MCF 10A (cell line): Measurements from ENCODE around the gene A1BG. TPM values are rescaled to one million over a fixed set of nuclear protein-coding genes. Genes with fewer than 3 reads are reported as not detected.

ENCODE experiments used
- BruUV-seq: library from RNA; stranded (reverse); fragments of 400-500 nt; replicated peaks from 2 replicates; lab custom pipeline; 2021; lab: Mats Ljungman, UMichigan
- CTCF ChIA-PET: fragments of 300-600 bp; sonication (Branson Sonifier 250); formaldehyde crosslinking; extraction: SDS; loops from one replicate; lab custom pipeline; 2021; ENCODE audit warnings: antibody characterized with exemption, inconsistent platforms; lab: Yijun Ruan, JAX
- POLR2A ChIA-PET: fragments of 300-600, 350-650 bp; sonication (Branson Sonifier 250); formaldehyde crosslinking; extraction: SDS; loops from one replicate; lab custom pipeline; 2020; ENCODE audit warnings: antibody characterized with exemption, inconsistent platforms; lab: Yijun Ruan, JAX
- DNase-seq: peaks from one replicate; pipeline ENCODE4 v3.0.0-alpha.2; 2018; ENCODE audit not compliant: unreplicated experiment
- H3K27ac Mint-ChIP-seq: one replicate; pipeline ENCODE4 v1.8.0; 2022; ENCODE audit warnings: mild to moderate bottlenecking, low read depth, mixed read lengths; ENCODE audit not compliant: unreplicated experiment
- H3K27me3 Mint-ChIP-seq: one replicate; pipeline ENCODE4 v1.8.0; 2022; ENCODE audit warnings: mixed read lengths; ENCODE audit not compliant: insufficient read depth, unreplicated experiment
- H3K36me3 Mint-ChIP-seq: one replicate; pipeline ENCODE4 v1.8.0; 2022; ENCODE audit warnings: mild to moderate bottlenecking, moderate library complexity, mixed read lengths; ENCODE audit not compliant: insufficient read depth, unreplicated experiment
- H3K4me1 Mint-ChIP-seq: one replicate; pipeline ENCODE4 v1.8.0; 2022; ENCODE audit warnings: mixed read lengths; ENCODE audit not compliant: insufficient read depth, unreplicated experiment
- H3K4me3 Mint-ChIP-seq: one replicate; pipeline ENCODE4 v1.8.0; 2022; ENCODE audit warnings: mild to moderate bottlenecking, moderate library complexity, mixed read lengths; ENCODE audit not compliant: unreplicated experiment
- H3K9me3 Mint-ChIP-seq: one replicate; pipeline ENCODE4 v1.8.0; 2022; ENCODE audit warnings: mixed read lengths; ENCODE audit not compliant: unreplicated experiment
- intact Hi-C: fragments of 100-400 bp; cut with micrococcal nuclease; formaldehyde crosslinking; loops from 2 replicates; pipeline ENCODE4 v1.14.1; 2022
- total RNA-seq: library from RNA; stranded (reverse); gene quantifications from 2 replicates; pipeline ENCODE4 v1.2.3, GENCODE V29; 2022
- TF ChIP-seq, protein P1 (sequence below): fragments of 200-600 bp; IDR thresholded peaks from one replicate; pipeline ENCODE4 v1.8.0; 2022; ENCODE audit warnings: antibody characterized with exemption, mild to moderate bottlenecking; ENCODE audit not compliant: unreplicated experiment

Gene A1BG
- total RNA-seq, 1 experiment from 2014 or later: 6.4 TPM

DNA sequence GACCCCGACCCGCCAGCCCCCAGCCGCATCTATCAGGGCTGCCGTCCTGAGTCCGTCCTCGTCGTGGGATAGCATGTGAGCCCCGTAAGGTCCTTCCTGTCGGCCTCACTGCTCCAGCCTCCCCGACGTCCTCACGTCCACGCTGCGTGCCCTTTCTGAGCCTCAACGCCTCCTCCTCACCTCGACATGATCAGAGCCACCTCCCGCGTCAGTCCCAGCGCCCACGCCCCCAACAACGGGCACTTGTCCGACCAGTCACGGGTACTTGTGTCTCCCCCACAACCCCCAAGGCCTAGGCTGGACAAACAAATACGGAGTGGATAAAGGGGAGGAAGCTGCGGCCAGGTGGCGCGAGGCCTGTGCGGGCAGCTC, 8.6 kb upstream of the A1BG start:
- TF ChIP-seq, protein P1, sequence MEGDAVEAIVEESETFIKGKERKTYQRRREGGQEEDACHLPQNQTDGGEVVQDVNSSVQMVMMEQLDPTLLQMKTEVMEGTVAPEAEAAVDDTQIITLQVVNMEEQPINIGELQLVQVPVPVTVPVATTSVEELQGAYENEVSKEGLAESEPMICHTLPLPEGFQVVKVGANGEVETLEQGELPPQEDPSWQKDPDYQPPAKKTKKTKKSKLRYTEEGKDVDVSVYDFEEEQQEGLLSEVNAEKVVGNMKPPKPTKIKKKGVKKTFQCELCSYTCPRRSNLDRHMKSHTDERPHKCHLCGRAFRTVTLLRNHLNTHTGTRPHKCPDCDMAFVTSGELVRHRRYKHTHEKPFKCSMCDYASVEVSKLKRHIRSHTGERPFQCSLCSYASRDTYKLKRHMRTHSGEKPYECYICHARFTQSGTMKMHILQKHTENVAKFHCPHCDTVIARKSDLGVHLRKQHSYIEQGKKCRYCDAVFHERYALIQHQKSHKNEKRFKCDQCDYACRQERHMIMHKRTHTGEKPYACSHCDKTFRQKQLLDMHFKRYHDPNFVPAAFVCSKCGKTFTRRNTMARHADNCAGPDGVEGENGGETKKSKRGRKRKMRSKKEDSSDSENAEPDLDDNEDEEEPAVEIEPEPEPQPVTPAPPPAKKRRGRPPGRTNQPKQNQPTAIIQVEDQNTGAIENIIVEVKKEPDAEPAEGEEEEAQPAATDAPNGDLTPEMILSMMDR: no peak
- Mint-ChIP-seq H3K27ac (peak overlapping the region; percentile 99), H3K36me3 (peaks cover 5% of the 10 kb centered on the region), H3K27me3 (no peaks in the 10 kb centered on the region), H3K9me3 (no peaks in the 10 kb centered on the region), H3K4me1 (peaks cover 5% of the 10 kb centered on the region), H3K4me3 (peak overlapping the region; percentile 99)
- DNase-seq: no peak
- intact Hi-C loops: loop anchor here (1.0 kb wide), 3 partner anchors 19 to 157 kb away; partner anchors contain the start of genes ZBTB45, ZNF837 and ZSCAN22
- POLR2A ChIA-PET: interaction anchor here (0.6 to 4.1 kb wide), 29 partner anchors 8 to 1419 kb away, joined by 3 to 55 read pairs (median 7); partner anchors contain the start of genes ERVK3-1, RPS5, ZBTB45 and ZNF324B
- no TSS peak for BruUV-seq
- CTCF ChIA-PET: interaction anchor here (1.2 to 2.6 kb wide), 2 partner anchors 12 to 44 kb away, joined by 3 to 11 read pairs; no protein-coding TSS in a partner anchor

DNA sequence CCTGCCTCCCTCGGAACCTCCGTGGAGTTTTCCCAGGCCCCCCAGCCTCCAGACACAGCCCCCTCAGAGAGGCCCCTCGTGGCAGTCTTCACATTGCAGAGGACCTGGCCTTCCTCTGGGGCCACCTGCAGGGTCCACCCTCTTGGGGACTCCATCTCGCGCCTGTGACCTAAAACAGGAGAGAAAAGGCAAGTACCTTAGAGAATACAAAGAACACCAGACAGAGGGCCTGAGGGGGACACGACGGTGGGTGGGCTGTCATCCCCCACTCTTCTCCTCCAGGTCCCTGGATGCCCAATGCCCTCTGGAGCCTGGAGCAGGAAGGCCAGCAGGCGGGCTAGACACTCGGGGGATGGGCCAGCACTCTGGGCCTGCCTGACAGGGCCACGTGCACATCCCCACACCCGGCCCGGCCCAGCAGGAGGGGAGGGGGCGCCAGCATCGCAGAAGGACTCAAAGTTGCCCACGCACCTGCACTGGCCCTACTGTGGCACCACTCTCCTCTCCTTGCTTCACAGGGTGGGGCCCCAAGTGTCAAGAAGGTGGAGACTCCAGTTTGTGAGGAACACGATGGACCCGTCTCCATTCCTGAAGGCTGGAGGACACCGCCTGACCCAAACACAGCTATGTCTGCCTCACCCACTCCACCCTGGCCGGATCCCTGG, 4.3 kb upstream of the A1BG start:
- BruUV-seq: no TSS peak
- TF ChIP-seq, protein P1: no peak
- CTCF ChIA-PET: no interaction called here
- Mint-ChIP-seq H3K27ac (no peak overlapping the region), H3K9me3 (no peaks in the 10 kb centered on the region), H3K4me3 (no peak overlapping the region), H3K36me3 (peaks cover 18% of the 10 kb centered on the region), H3K4me1 (peaks cover 5% of the 10 kb centered on the region), H3K27me3 (no peaks in the 10 kb centered on the region)
- POLR2A ChIA-PET: no interaction called here
- DNase-seq: no peak
- intact Hi-C loops: no loop called here

DNA sequence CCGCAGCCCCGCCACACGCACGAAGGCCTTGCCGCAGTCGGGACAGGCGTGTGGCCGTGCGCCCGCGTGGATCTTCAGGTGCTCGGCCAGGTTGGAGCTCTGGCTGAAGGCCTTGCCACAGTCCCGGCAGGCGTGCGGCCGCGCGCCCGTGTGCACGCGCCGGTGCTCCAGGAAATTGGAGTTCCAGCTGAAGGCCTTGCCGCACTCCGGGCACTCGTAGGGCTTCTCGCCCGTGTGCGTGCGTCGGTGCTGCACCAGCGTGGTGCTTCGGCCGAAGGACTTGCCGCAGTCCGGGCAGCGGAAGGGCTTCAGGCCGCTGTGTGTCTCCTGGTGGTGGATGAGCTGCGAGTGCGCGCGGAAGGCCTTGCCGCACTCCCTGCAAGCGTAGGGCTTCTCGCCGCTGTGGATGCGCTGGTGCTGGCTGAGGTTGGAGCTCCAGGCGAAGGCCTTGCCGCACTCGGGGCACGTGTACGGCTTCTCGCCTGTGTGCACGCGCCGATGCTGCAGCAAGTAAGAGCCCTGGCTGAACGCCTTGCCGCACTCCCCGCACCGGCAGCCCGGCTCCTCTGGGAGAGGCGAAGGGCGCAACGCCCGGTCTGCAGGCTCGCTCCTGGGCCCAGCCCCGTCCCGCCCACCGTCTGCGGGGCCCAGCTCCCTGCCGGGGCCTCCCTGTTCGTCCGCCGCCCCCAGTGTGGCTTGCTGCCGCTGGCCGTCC, 3.6 kb upstream of the A1BG start:
- ChIA-PET POLR2A (no interaction called here), CTCF (no interaction called here)
- Mint-ChIP-seq H3K4me3 (no peak overlapping the region), H3K9me3 (no peaks in the 10 kb centered on the region), H3K4me1 (peaks cover 2% of the 10 kb centered on the region), H3K36me3 (peaks cover 17% of the 10 kb centered on the region), H3K27me3 (no peaks in the 10 kb centered on the region), H3K27ac (no peak overlapping the region)
- no TSS peak for BruUV-seq
- TF ChIP-seq, protein P1: no peak
- DNase-seq: no peak
- intact Hi-C loops: no loop called here

DNA sequence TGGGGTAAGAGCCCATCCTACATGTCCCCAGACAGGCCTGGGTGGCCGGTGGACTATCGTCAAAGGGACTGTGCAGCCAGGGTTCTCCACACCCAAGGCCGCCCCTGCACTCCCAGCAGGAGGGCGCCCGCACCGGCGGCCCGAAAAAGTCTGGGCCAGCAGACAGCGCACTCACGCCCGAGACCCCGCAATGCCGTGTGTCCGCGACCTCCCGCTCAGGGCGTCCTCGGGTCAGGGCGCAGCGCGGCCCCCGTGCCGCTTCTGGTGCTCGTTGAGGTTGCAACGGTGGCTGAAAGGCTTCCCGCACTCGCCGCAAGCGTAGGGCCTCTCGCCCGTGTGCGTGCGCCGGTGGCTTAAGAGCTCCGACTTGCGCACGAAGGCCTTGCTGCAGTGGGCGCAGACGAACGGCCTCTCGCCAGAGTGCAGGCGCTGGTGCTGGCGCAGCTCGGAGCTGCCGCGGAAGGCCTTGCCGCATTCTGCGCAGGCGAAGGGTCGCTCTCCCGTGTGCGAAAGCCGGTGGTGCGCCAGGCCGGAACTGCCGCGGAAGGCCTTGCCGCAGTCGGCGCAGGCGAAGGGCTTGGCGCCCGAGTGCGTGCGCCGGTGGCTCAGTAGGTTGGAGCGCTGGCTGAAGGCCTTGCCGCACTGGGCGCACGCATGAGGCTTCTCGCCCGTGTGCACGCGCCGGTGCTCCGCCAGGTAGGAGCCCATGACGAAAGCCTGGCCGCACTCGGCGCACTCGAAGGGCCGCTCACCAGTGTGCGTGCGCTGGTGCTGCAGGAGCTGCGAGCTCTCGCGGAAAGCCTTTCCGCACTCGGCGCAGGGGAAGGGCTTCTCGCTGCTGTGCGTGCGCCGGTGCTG, 2.8 kb upstream of the A1BG start:
- intact Hi-C loops: no loop called here
- H3K4me1 Mint-ChIP-seq: no peaks in the 10 kb centered on the region
- H3K36me3 Mint-ChIP-seq: peaks cover 17% of the 10 kb centered on the region
- ChIA-PET POLR2A (no interaction called here), CTCF (no interaction called here)
- BruUV-seq: no TSS peak
- TF ChIP-seq, protein P1: no peak
- H3K27ac Mint-ChIP-seq: no peak overlapping the region
- no peaks in the 10 kb centered on the region for H3K9me3 Mint-ChIP-seq
- H3K27me3 Mint-ChIP-seq: no peaks in the 10 kb centered on the region
- DNase-seq: no peak
- H3K4me3 Mint-ChIP-seq: no peak overlapping the region
